NCI-H69 (cell line): ENCODE results near the gene NBPF20.
A peak's percentile ranks its signal among the peaks of the same experiment; 100 is the strongest.
"Not testable (repeated sequence)": the region's sequence is repeated elsewhere in the genome, so short reads cannot be mapped to it uniquely, and the experiment has no call there.

Source experiments
- DNase-seq: peaks from one replicate; lab custom pipeline; 2025; lab: John Stamatoyannopoulos, UW

Gene NBPF20

DNA sequence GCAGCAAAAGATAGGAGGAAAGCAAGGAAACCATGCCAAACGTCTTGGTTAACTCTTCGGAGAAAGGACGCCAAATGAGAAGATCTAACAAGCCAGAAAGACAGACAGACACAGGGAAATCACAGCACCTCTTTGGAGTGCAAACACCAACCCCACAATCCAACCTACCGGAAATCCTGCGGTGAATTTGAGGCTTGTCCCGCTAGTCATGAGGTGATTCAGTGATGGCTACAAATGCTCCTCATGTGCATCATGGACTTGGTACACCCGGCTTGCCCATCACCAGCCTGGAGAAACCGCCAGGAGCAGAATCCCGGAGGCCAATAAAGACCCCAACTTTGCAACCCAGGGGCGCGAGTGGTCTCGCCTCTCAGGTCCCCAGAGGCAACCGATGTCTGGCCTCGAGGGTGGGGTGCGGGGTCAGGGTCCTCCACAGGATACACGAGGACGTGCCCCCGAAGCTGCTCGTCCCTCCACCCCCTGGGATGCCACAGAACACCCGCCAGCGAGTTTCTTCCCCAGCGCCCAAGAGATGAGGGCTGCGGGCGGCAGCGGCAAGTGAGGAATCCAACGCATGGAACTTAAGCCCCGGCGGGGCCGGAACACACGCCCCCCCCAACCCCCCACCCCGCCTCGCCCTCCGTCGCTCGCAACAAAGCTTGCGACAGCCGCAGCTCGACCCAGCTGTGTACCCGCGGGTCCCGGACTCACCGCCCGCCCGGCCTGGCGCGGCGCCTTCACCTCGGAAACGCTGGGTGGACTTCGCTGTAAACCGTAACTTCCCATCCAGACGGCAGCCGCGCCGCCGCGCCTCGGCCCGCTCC lies 579 bp downstream of the NBPF20 start:
- peak; percentile 55 for DNase-seq

- DNase-seq, result not testable (repeated sequence)
Measured at GRCh38 chr1:145415149-145415548, 10.3 kb downstream of the NBPF20 start.

- DNase-seq, result not testable (repeated sequence)
Measured at GRCh38 chr1:145407266-145407665, 18.1 kb downstream of the NBPF20 start.

DNA sequence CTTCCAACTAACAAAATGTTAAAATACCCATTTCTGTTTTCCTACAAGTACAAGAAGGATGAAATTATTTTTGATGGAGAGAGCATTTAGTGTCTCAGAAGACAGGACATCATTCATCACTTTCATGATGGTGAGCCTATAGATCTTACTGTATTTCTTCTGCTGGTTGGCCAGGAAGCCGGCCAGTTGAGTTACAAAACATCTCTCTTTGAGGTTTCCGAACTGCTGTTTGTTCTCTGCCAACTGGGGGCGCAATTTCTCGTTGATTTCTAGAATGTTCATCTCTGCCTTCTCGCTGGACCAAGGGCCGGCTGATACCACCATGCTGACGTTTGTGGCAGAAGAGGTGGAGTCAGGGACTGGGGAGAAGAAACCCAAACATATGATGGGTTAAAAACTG lies 20.5 kb downstream of the NBPF20 start:
- DNase-seq, result not testable (repeated sequence)

DNA sequence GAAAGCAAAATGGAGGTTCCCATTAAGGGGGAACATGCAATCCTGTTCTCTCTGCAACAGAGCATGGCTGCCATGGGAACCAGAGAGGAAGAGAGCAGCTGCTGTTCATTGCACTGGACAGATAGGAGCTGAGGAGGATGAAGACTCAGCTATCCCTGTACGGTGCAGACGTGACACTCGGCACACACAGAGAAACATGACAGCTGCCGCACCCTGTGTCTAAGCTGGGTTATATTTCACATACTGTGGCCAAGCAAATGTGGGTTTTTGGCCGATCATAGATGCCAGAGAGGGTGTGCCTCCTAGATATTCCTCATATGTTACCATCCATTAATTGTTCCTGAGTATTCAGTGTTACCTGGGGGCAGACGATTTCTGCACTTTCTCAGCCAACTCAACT lies 24.7 kb downstream of the NBPF20 start:
- not testable (repeated sequence) for DNase-seq
